Activated CD8-positive, alpha-beta T cell treated with anti-CD3 and anti-CD28 coated beads for 36 hours (primary cell): Measurements from ENCODE around the gene PRKCE. TPM values are rescaled to one million over a fixed set of nuclear protein-coding genes. Genes with fewer than 3 reads are reported as not detected.
A peak's percentile ranks its signal among the peaks of the same experiment; 100 is the strongest.

ENCODE experiments used
- ATAC-seq: fragments of 200-7000 bp; cut with Tn5 transposase; one replicate; pipeline ENCODE4 v1.10.0; 2021; ENCODE audit warnings: mild to moderate bottlenecking, moderate library complexity
- CTCF ChIA-PET: fragments of 350-600 bp; sonication (Branson Sonifier 250); formaldehyde crosslinking; loops from one replicate; lab custom pipeline; 2021; ENCODE audit warnings: antibody characterized with exemption; lab: Charles Lee
- POLR2A ChIA-PET: fragments of 350-600 bp; sonication (Branson Sonifier 250); formaldehyde crosslinking; loops from one replicate; lab custom pipeline; 2021; ENCODE audit warnings: antibody characterized with exemption; lab: Charles Lee
- DNase-seq: peaks from one replicate; pipeline ENCODE4 v3.0.0-alpha.2; 2020
- H3K27ac Mint-ChIP-seq: one replicate; pipeline ENCODE4 v1.8.0; 2021; ENCODE audit warnings: mild to moderate bottlenecking, mixed read lengths
- H3K27me3 Mint-ChIP-seq: one replicate; pipeline ENCODE4 v1.8.0; 2021; ENCODE audit warnings: mixed read lengths
- H3K36me3 Mint-ChIP-seq: one replicate; pipeline ENCODE4 v1.8.0; 2021; ENCODE audit warnings: low read depth, mixed read lengths
- H3K4me1 Mint-ChIP-seq: one replicate; pipeline ENCODE4 v1.8.0; 2021; ENCODE audit warnings: low read depth, mixed read lengths
- H3K4me3 Mint-ChIP-seq: one replicate; pipeline ENCODE4 v1.8.0; 2021; ENCODE audit warnings: mild to moderate bottlenecking, moderate library complexity, mixed read lengths
- H3K9me3 Mint-ChIP-seq: one replicate; pipeline ENCODE4 v1.8.0; 2021; ENCODE audit warnings: mixed read lengths
- intact Hi-C: fragments of 100-400 bp; cut with micrococcal nuclease; formaldehyde crosslinking; loops from one replicate; pipeline ENCODE4 v1.10.0; 2022
- total RNA-seq, 2 experiments: library from RNA; stranded (reverse); gene quantifications; one replicate each; pipeline ENCODE4 v1.2.3, GENCODE V29; 2021
- TF ChIP-seq, protein P1 (sequence below): fragments of 200-600 bp; IDR thresholded peaks from one replicate; pipeline ENCODE4 v1.8.0; 2022; ENCODE audit warnings: antibody characterized with exemption, mild to moderate bottlenecking

The PRKCE gene
- total RNA-seq, 2 experiments from 2014 or later, result 11.5 to 11.9 TPM

GRCh38 chr2:45844796-45845457 is 193.5 kb downstream of the PRKCE start:
- DNase-seq, result no peak
- Mint-ChIP-seq H3K27ac (no peak overlapping the region), H3K4me1 (peaks cover 31% of the 10 kb centered on the region), H3K27me3 (no peaks in the 10 kb centered on the region), H3K36me3 (peaks cover 6% of the 10 kb centered on the region), H3K9me3 (no peaks in the 10 kb centered on the region), H3K4me3 (no peak overlapping the region)
- ATAC-seq, result peak; percentile 56
- intact Hi-C loops, result no loop called here
- POLR2A ChIA-PET, result no interaction called here
- TF ChIP-seq, protein P1, sequence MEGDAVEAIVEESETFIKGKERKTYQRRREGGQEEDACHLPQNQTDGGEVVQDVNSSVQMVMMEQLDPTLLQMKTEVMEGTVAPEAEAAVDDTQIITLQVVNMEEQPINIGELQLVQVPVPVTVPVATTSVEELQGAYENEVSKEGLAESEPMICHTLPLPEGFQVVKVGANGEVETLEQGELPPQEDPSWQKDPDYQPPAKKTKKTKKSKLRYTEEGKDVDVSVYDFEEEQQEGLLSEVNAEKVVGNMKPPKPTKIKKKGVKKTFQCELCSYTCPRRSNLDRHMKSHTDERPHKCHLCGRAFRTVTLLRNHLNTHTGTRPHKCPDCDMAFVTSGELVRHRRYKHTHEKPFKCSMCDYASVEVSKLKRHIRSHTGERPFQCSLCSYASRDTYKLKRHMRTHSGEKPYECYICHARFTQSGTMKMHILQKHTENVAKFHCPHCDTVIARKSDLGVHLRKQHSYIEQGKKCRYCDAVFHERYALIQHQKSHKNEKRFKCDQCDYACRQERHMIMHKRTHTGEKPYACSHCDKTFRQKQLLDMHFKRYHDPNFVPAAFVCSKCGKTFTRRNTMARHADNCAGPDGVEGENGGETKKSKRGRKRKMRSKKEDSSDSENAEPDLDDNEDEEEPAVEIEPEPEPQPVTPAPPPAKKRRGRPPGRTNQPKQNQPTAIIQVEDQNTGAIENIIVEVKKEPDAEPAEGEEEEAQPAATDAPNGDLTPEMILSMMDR, result no peak
- CTCF ChIA-PET, result no interaction called here

GRCh38 chr2:45845566-45845965 is 194.1 kb downstream of the PRKCE start:
- Mint-ChIP-seq H3K9me3 (no peaks in the 10 kb centered on the region), H3K27ac (no peak overlapping the region)
- POLR2A ChIA-PET, result no interaction called here

GRCh38 chr2:45849491-45850283 is 198.2 kb downstream of the PRKCE start:
- Mint-ChIP-seq H3K4me1 (peaks cover 25% of the 10 kb centered on the region), H3K4me3 (no peak overlapping the region)

More at GRCh38 chr2:45845566-45845965, 194.1 kb downstream of the PRKCE start:
- intact Hi-C loops, result no loop called here
- DNase-seq (no peak), ATAC-seq (no peak)
- Mint-ChIP-seq H3K4me1 (peaks cover 34% of the 10 kb centered on the region), H3K4me3 (no peak overlapping the region), H3K27me3 (no peaks in the 10 kb centered on the region), H3K36me3 (peaks cover 6% of the 10 kb centered on the region)
- CTCF ChIA-PET, result no interaction called here
- TF ChIP-seq, protein P1, result no peak

DNA sequence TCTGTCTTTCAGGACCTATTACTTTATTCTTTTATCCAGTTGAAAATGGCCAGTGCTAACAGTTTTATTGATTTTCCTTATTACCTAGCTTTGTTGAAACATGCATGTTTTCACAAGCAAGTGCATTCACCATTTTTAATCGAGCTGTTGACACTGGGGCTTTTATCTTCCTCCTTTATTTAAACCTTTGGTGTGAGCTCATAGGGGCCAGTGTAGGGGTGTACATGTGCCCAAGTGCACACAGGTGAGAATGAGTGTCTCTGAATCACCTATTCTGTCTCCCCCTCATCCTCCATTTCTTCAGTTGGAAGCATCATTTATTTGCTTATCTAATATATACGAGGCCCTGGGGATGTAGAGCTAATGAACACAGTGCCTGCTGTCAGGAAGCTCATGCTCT is 199.1 kb downstream of the PRKCE start:
- peaks cover 4% of the 10 kb centered on the region for H3K9me3 Mint-ChIP-seq
- peaks cover 22% of the 10 kb centered on the region for H3K4me1 Mint-ChIP-seq
- POLR2A ChIA-PET, result interaction anchor here (1.6 kb wide), 1 partner anchor 10 kb away, joined by 6 read pairs; no protein-coding TSS in a partner anchor
- H3K27ac Mint-ChIP-seq, result no peak overlapping the region
- TF ChIP-seq, protein P1, result no peak
- intact Hi-C loops, result no loop called here
- peaks cover 15% of the 10 kb centered on the region for H3K36me3 Mint-ChIP-seq
- no peak overlapping the region for H3K4me3 Mint-ChIP-seq
- CTCF ChIA-PET, result interaction anchor here (0.7 to 1.2 kb wide), 2 partner anchors 18 to 72 kb away, joined by 3 read pairs; no protein-coding TSS in a partner anchor
- no peaks in the 10 kb centered on the region for H3K27me3 Mint-ChIP-seq
- ATAC-seq (no peak), DNase-seq (no peak)

More at GRCh38 chr2:45849491-45850283, 198.2 kb downstream of the PRKCE start:
- ChIA-PET CTCF (interaction anchor here (0.7 to 1.2 kb wide), 2 partner anchors 19 to 71 kb away, joined by 3 read pairs; no protein-coding TSS in a partner anchor), POLR2A (interaction anchor here (0.5 to 1.6 kb wide), 2 partner anchors 10 to 388 kb away, joined by 4 to 6 read pairs; no protein-coding TSS in a partner anchor)
- Mint-ChIP-seq H3K27me3 (no peaks in the 10 kb centered on the region), H3K36me3 (peaks cover 15% of the 10 kb centered on the region), H3K27ac (no peak overlapping the region), H3K9me3 (peaks cover 4% of the 10 kb centered on the region)
- TF ChIP-seq, protein P1, result no peak
- ATAC-seq, result peak; percentile 85
- intact Hi-C loops, result no loop called here
- peak; percentile 25 for DNase-seq
